GM23338 (cell line): ENCODE results near the gene CDC14B. TPM values are rescaled to one million over a fixed set of nuclear protein-coding genes. Genes with fewer than 3 reads are reported as not detected.

Source experiments
- ATAC-seq: fragments of 200-7000 bp; cut with Tn5 transposase; 3 replicates; pipeline ENCODE4 v1.9.1; 2020
- DNase-seq: peaks from one replicate; pipeline ENCODE4 v3.0.0-alpha.2; 2015; ENCODE audit warnings: low spot score
- H2AFZ ChIP-seq: fragments of 200-600 bp; sonication (generic); 2 replicates; pipeline ENCODE4 v1.8.0; 2016; ENCODE audit warnings: antibody characterized with exemption, mild to moderate bottlenecking, moderate library complexity
- H3F3A ChIP-seq: fragments of 200-600 bp; sonication (generic); replicated peaks from 2 replicates; pipeline ENCODE4 v1.8.0; 2017; ENCODE audit warnings: antibody characterized with exemption, mixed run types, low read depth
- H3K27ac ChIP-seq: fragments of 200-600 bp; sonication (generic); 2 replicates; pipeline ENCODE4 v1.6.1; 2016; ENCODE audit warnings: low read depth
- H3K27me3 ChIP-seq: fragments of 200-600 bp; sonication (generic); 2 replicates; pipeline ENCODE4 v1.8.0; 2016; ENCODE audit warnings: mild to moderate bottlenecking, mixed run types, moderate library complexity; ENCODE audit not compliant: insufficient read depth
- H3K36me3 ChIP-seq: fragments of 200-600 bp; sonication (generic); 2 replicates; pipeline ENCODE4 v1.8.0; 2016; ENCODE audit warnings: mild to moderate bottlenecking; ENCODE audit not compliant: insufficient read depth
- H3K4me1 ChIP-seq: fragments of 200-600 bp; sonication (generic); 2 replicates; pipeline ENCODE4 v1.8.0; 2016; ENCODE audit warnings: mild to moderate bottlenecking, moderate library complexity; ENCODE audit not compliant: insufficient read depth
- H3K4me2 ChIP-seq: fragments of 200-600 bp; sonication (generic); 2 replicates; pipeline ENCODE4 v1.7.1; 2017; ENCODE audit warnings: mixed run types
- H3K4me3 ChIP-seq: fragments of 200-600 bp; sonication (generic); 2 replicates; pipeline ENCODE4 v1.6.1; 2016; ENCODE audit warnings: mixed run types
- H3K79me2 ChIP-seq: fragments of 200-600 bp; sonication (generic); replicated peaks from 2 replicates; pipeline ENCODE4 v1.8.0; 2017; ENCODE audit warnings: mild to moderate bottlenecking; ENCODE audit not compliant: insufficient read depth
- H3K9me2 ChIP-seq: fragments of 200-600 bp; sonication (generic); 2 replicates; pipeline ENCODE4 v1.8.0; 2017; ENCODE audit not compliant: insufficient read depth
- H4K20me1 ChIP-seq: fragments of 200-600 bp; sonication (generic); replicated peaks from 2 replicates; pipeline ENCODE4 v1.8.0; 2017; ENCODE audit warnings: mild to moderate bottlenecking; ENCODE audit not compliant: insufficient read depth
- H3K27ac Mint-ChIP-seq: 2 replicates; pipeline ENCODE4 v1.8.0; 2020; ENCODE audit warnings: inconsistent platforms, mild to moderate bottlenecking, moderate library complexity, mixed read lengths
- H3K27me3 Mint-ChIP-seq: 3 replicates; pipeline ENCODE4 v1.8.0; 2022; ENCODE audit warnings: low read depth, mild to moderate bottlenecking, moderate library complexity, mixed read lengths, inconsistent platforms; ENCODE audit not compliant: insufficient read depth, poor library complexity
- H3K36me3 Mint-ChIP-seq: 3 replicates; pipeline ENCODE4 v1.8.0; 2021; ENCODE audit warnings: low read depth, mild to moderate bottlenecking, inconsistent platforms, moderate library complexity, mixed read lengths
- H3K4me1 Mint-ChIP-seq: 3 replicates; pipeline ENCODE4 v1.8.0; 2020; ENCODE audit warnings: mild to moderate bottlenecking, inconsistent platforms, mixed read lengths
- H3K4me3 Mint-ChIP-seq: 3 replicates; pipeline ENCODE4 v1.8.0; 2021; ENCODE audit warnings: moderate library complexity, mild to moderate bottlenecking, inconsistent platforms, mixed read lengths
- H3K9me3 Mint-ChIP-seq: 3 replicates; pipeline ENCODE4 v1.8.0; 2020; ENCODE audit warnings: moderate library complexity, mild to moderate bottlenecking, inconsistent platforms, mixed read lengths
- CREB1 ChIP-seq: fragments of 250-450 bp; sonication (Bioruptor Pico); IDR thresholded peaks from 2 replicates; pipeline ENCODE4 v1.5.0; 2020; ENCODE audit warnings: low read depth, mild to moderate bottlenecking, moderate library complexity
- CTCF ChIP-seq, 2 experiments: fragments of 200-600 bp in 1 of 2; sonication (generic) in 1 of 2; conservative IDR thresholded peaks; 2 replicates each; pipeline versions ENCODE4 v1.5.1 to v1.6.1; 2016 to 2017; ENCODE audit warnings: antibody characterized with exemption in 2 of 2, low read depth in 2 of 2, mild to moderate bottlenecking in 2 of 2, moderate library complexity in 1 of 2
- POLR2AphosphoS5 ChIP-seq: IDR thresholded peaks from 2 replicates; pipeline ENCODE4 v1.6.1; 2016; ENCODE audit warnings: antibody characterized with exemption, low read depth
- REST ChIP-seq: IDR thresholded peaks from one replicate; pipeline ENCODE4 v1.6.1; 2018; ENCODE audit warnings: antibody characterized with exemption; ENCODE audit not compliant: unreplicated experiment
- polyA plus RNA-seq: library from polyadenylated mRNA; unstranded; fragments of >200 nt; fragmentation: Nextera tagmentation; extraction: Ambion mirVana; gene quantifications from 2 replicates; pipeline ENCODE4 v1.2.1, GENCODE V29; 2016
- total RNA-seq: library from RNA; depleted of rRNA; stranded (reverse); fragments of >200 nt; shearing (Covaris generic); gene quantifications from 2 replicates; pipeline ENCODE4 v1.2.3, GENCODE V29; 2014

CDC14B gene
- total and polyA plus RNA-seq, 2 experiments from 2014 or later = 12.2 to 52.1 TPM

GRCh38 chr9:96655198-96655851 is 35.7 kb upstream of the CDC14B start, which contains the start of gene PRXL2C (continued):
- TF ChIP-seq REST = no peak
- no peak for TF ChIP-seq CTCF (conservative IDR thresholded peaks at IDR 0.05; ENCODE audit: low read depth in 2 of 2)

DNA sequence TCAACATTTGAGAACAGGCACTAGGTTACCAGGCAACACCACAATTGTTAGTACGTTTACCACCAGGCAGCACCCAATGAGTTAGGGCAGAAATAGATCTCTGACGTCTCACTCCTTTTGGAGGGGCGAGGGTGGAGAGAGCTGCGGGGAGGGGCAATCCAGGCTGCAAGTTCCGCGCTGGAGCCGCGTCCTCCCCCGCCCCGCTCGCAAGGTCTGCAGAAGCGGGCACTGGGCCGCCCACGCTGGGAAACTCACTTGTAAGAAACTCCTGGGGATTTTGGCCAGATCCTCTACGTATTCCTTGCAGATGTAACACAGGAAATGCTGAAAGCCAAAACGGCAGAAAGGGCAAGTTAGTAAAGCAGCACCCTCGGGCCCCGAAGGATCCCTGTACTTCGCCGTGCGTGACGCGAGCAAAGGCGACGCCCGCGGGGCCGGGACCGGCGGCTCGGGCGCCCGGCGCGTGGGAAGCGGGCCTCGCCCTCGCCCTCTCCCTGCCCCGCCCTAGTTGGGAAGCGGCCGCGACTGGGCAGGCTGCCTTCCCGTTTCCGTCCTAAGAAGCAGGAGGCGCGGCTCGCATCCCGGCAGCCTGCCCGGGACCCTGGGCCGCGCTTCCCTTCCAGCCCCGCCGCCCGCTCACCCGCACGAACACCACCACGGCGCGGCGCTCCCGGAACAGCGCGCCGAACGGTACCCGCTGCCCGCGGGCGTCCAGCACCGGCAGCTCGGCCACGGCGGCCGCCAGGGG is 35.0 kb upstream of the CDC14B start:
- H3K36me3 ChIP-seq = no peaks in the 10 kb centered on the region
- 0 out of 2 replicates have a peak overlapping the region, but pooled peaks have one; percentile 86 for H3K27ac Mint-ChIP-seq

More for the DNA sequence above, 35.0 kb upstream of the CDC14B start:
- TF ChIP-seq REST = no peak
- TF ChIP-seq CTCF (conservative IDR thresholded peaks at IDR 0.05; ENCODE audit: low read depth in 2 of 2) = peak in 1 of 2 experiments; percentile 12; a peak in 1 of 4 replicates
- TF ChIP-seq CREB1 (CRISPR knock-in tag) = peak; percentile 38; the same call in 1 of the 2 replicates
- peak; percentile 48 for TF ChIP-seq POLR2AphosphoS5
- no peak overlapping the region for H3K27ac ChIP-seq
- peaks cover 5% of the 10 kb centered on the region; the same call in 1 of the 2 replicates for H3K4me1 ChIP-seq
- Mint-ChIP-seq H3K36me3 (no peaks in the 10 kb centered on the region; the same call in 2 of the 3 replicates), H3K4me1 (peaks cover 5% of the 10 kb centered on the region; the same call in 2 of the 3 replicates), H3K9me3 (no peaks in the 10 kb centered on the region; the same call in 2 of the 3 replicates), H3K4me3 (peak overlapping the region; percentile 84), H3K27me3 (peaks cover 7% of the 10 kb centered on the region)
- H3K79me2 ChIP-seq = no peaks in the 10 kb centered on the region
- H2AFZ ChIP-seq = peak overlapping the region; percentile 99
- H3K9me2 ChIP-seq = no peaks in the 10 kb centered on the region
- DNase-seq = peak; percentile 85
- no peaks in the 10 kb centered on the region; the same call in none of the 2 replicates for H3K27me3 ChIP-seq
- peak overlapping the region; percentile 74 for H3K4me3 ChIP-seq
- no peaks in the 10 kb centered on the region for H4K20me1 ChIP-seq
- H3F3A ChIP-seq = peaks cover 4% of the 10 kb centered on the region; the same call in 1 of the 2 replicates
- H3K4me2 ChIP-seq = peak overlapping the region; percentile 85
- peak; percentile 84 for ATAC-seq
